HepG2 (cell line): ENCODE results near the gene NEDD4L. TPM values are rescaled to one million over a fixed set of nuclear protein-coding genes. Genes with fewer than 3 reads are reported as not detected.

Experiments used
- AKAP8 ChIP-seq: sonication (generic); formaldehyde crosslinking; IDR thresholded peaks from 2 replicates; pipeline ENCODE4 v1.5.1; 2020; ENCODE audit warnings: mild to moderate bottlenecking, missing genetic modification reagents
- CCAR2 ChIP-seq: fragments of 200-400 bp; formaldehyde crosslinking; optimal IDR thresholded peaks from 2 replicates; pipeline ENCODE3; 2018; ENCODE audit warnings: low read depth, mild to moderate bottlenecking, low read length, moderate library complexity
- CTCF ChIP-seq: sonication (generic); formaldehyde crosslinking; IDR thresholded peaks from 2 replicates; pipeline ENCODE4 v1.5.0; 2020; ENCODE audit warnings: mild to moderate bottlenecking, missing genetic modification reagents, moderate library complexity
- DR1 ChIP-seq: sonication (generic); formaldehyde crosslinking; IDR thresholded peaks from 2 replicates; pipeline ENCODE4 v1.8.0; 2021; ENCODE audit warnings: mild to moderate bottlenecking, missing genetic modification reagents, inconsistent platforms
- E2F5 ChIP-seq: sonication (generic); formaldehyde crosslinking; conservative IDR thresholded peaks from 2 replicates; pipeline ENCODE4 v1.4.0; 2020; ENCODE audit warnings: missing genetic modification reagents
- FOXA3 ChIP-seq: IDR thresholded peaks from 2 replicates; pipeline ENCODE4 v1.6.1; 2016; ENCODE audit warnings: missing genetic modification reagents, missing compliant biosample characterization
- HMG20B ChIP-seq: conservative IDR thresholded peaks from 2 replicates; pipeline ENCODE4 v1.6.1; 2016; ENCODE audit warnings: missing genetic modification reagents, missing compliant biosample characterization
- KAT7 ChIP-seq: IDR thresholded peaks from 2 replicates; pipeline ENCODE4 v1.6.1; 2018; ENCODE audit warnings: borderline replicate concordance, missing compliant biosample characterization
- LCORL ChIP-seq, 2 experiments: fragments of 450-650 bp in 1 of 2; sonication (generic) in 1 of 2; formaldehyde crosslinking in 1 of 2; IDR thresholded peaks; 2 replicates each; pipeline versions ENCODE4 v1.5.0 to v1.6.1; 2017 to 2020; ENCODE audit warnings: antibody characterized with exemption in 1 of 2, missing genetic modification reagents in 1 of 2
- NONO ChIP-seq, 2 experiments: fragments of 450-650 bp in 1 of 2; sonication (generic) in 1 of 2; formaldehyde crosslinking in 1 of 2; IDR thresholded peaks in 1 of 2; conservative IDR thresholded peaks in 1 of 2; 2 replicates each; pipeline versions ENCODE4 v1.6.1 to v1.8.0; 2017 to 2022; ENCODE audit warnings: mild to moderate bottlenecking in 1 of 2, missing genetic modification reagents in 1 of 2, moderate library complexity in 1 of 2
- PCBP2 ChIP-seq: fragments of 200-400 bp; formaldehyde crosslinking; optimal IDR thresholded peaks from 2 replicates; pipeline ENCODE3; 2018; ENCODE audit warnings: low read length, low read depth; ENCODE audit not compliant: poor library complexity, severe bottlenecking
- PRDM15 ChIP-seq: sonication (generic); formaldehyde crosslinking; IDR thresholded peaks from 2 replicates; pipeline ENCODE4 v1.4.0; 2020; ENCODE audit warnings: missing genetic modification reagents
- SKI ChIP-seq: fragments of 450-650 bp; IDR thresholded peaks from one replicate; pipeline ENCODE4 v1.6.1; 2018; ENCODE audit warnings: mild to moderate bottlenecking; ENCODE audit not compliant: partially characterized antibody
- SOX5 ChIP-seq: IDR thresholded peaks from 2 replicates; pipeline ENCODE4 v1.6.1; 2016; ENCODE audit warnings: borderline replicate concordance
- SP2 ChIP-seq: sonication (generic); formaldehyde crosslinking; IDR thresholded peaks from 2 replicates; pipeline ENCODE4 v1.5.1; 2020; ENCODE audit warnings: mild to moderate bottlenecking, missing genetic modification reagents
- ZNF10 ChIP-seq: sonication (generic); formaldehyde crosslinking; IDR thresholded peaks from 2 replicates; pipeline ENCODE4 v1.4.0; 2020; ENCODE audit warnings: mild to moderate bottlenecking, low read depth, missing genetic modification reagents, borderline replicate concordance
- ZNF253 ChIP-seq: sonication (generic); formaldehyde crosslinking; IDR thresholded peaks from 2 replicates; pipeline ENCODE4 v1.8.0; 2022; ENCODE audit warnings: mild to moderate bottlenecking, missing genetic modification reagents, borderline replicate concordance
- ZNF598 ChIP-seq: sonication (generic); formaldehyde crosslinking; IDR thresholded peaks from 2 replicates; pipeline ENCODE4 v1.5.1; 2020; ENCODE audit warnings: mild to moderate bottlenecking, missing genetic modification reagents, borderline replicate concordance
- ZNF652 ChIP-seq: IDR thresholded peaks from 2 replicates; pipeline ENCODE4 v1.6.1; 2016; ENCODE audit warnings: low read depth, borderline replicate concordance
- ZNF678 ChIP-seq: sonication (generic); formaldehyde crosslinking; IDR thresholded peaks from 2 replicates; pipeline ENCODE4 v1.4.0; 2020; ENCODE audit warnings: mild to moderate bottlenecking, missing genetic modification reagents
- ZNF720 ChIP-seq: sonication (generic); formaldehyde crosslinking; IDR thresholded peaks from 2 replicates; pipeline ENCODE4 v1.4.0; 2020; ENCODE audit warnings: missing genetic modification reagents
- ZNF841 ChIP-seq: sonication (generic); formaldehyde crosslinking; IDR thresholded peaks from 2 replicates; pipeline ENCODE4 v1.8.1; 2023; ENCODE audit warnings: missing genetic modification reagents, borderline replicate concordance
- polyA plus RNA-seq, 8 experiments: library from polyadenylated mRNA; depleted of rRNA in 3 of 8; stranded (reverse) in 7 of 8; unstranded in 1 of 8; fragments of >200 nt; fragmentation: Illumina TruSeq in 4 of 8; extraction: Trizol in 4 of 8; gene quantifications; 2 replicates each; pipeline versions ENCODE4 v1.2.1 to v1.2.3, GENCODE V29; 2011 to 2016; ENCODE audit warnings: low read depth in 4 of 8, missing spikeins in 1 of 8, mixed read lengths in 1 of 8; ENCODE audit not compliant: insufficient read depth in 1 of 8
- total RNA-seq, 5 experiments: library from RNA; depleted of rRNA; stranded (reverse); fragments of >200 nt; fragmentation: Illumina TruSeq; extraction: Trizol; gene quantifications; 2 replicates each; pipeline ENCODE4 v1.2.3, GENCODE V29; 2016; ENCODE audit warnings: low read depth in 1 of 5

Gene NEDD4L
- total and polyA plus RNA-seq, 2 of the 13 experiments (the other 11 are each of a cell fraction or from before 2014, with no cell fraction given) = 168 to 390 TPM

- no peak for TF ChIP-seq CCAR2
- no peak for TF ChIP-seq ZNF10 (CRISPR knock-in tag)
- 0 out of 2 replicates have a peak, but pooled peaks have one; percentile 26 for TF ChIP-seq ZNF598 (CRISPR knock-in tag)
- TF ChIP-seq ZNF652 (CRISPR knock-in tag) = no peak; the same call in none of the 2 replicates
- no peak for TF ChIP-seq ZNF253 (CRISPR knock-in tag)
- no peak for TF ChIP-seq NONO (IDR thresholded peaks at IDR 0.05)
- TF ChIP-seq NONO (CRISPR knock-in tag; conservative IDR thresholded peaks at IDR 0.05) = peak; percentile 75; the same call in 1 of the 2 replicates
- peak; percentile 59 for TF ChIP-seq CTCF
- TF ChIP-seq PRDM15 (CRISPR knock-in tag) = no peak; the same call in 1 of the 2 replicates
- TF ChIP-seq KAT7 (CRISPR knock-in tag) = no peak; the same call in 1 of the 2 replicates
- no peak for TF ChIP-seq ZNF841 (CRISPR knock-in tag)
- peak; percentile 93 for TF ChIP-seq SOX5 (CRISPR knock-in tag)
- no peak for TF ChIP-seq ZNF720 (CRISPR knock-in tag)
- TF ChIP-seq E2F5 = no peak
- no peak for TF ChIP-seq PCBP2
- no peak for TF ChIP-seq ZNF678 (CRISPR knock-in tag)
- TF ChIP-seq FOXA3 (CRISPR knock-in tag) = peak; percentile 84; the same call in 1 of the 2 replicates
- TF ChIP-seq SKI = peak; percentile 92
- TF ChIP-seq SP2 (CRISPR knock-in tag) = no peak
- peak; percentile 64; the same call in 1 of the 2 replicates for TF ChIP-seq HMG20B (CRISPR knock-in tag)
- no peak for TF ChIP-seq AKAP8 (CRISPR knock-in tag)
- peak; percentile 57 for TF ChIP-seq LCORL (IDR thresholded peaks at IDR 0.05)
- peak; percentile 78 for TF ChIP-seq LCORL (CRISPR knock-in tag; IDR thresholded peaks at IDR 0.05)
- peak; percentile 61; the same call in 1 of the 2 replicates for TF ChIP-seq DR1 (CRISPR knock-in tag)
Observed at GRCh38 chr18:58407649-58408407, 363.8 kb downstream of the NEDD4L start (continued).
